GM13977 (cell line): ENCODE results near the gene PLXNB2.

Source experiments
- DNase-seq: peaks from one replicate; pipeline ENCODE4 v3.0.0; 2012; ENCODE audit warnings: low spot score
- in situ Hi-C: fragments of 300-500 bp; cut with MboI; formaldehyde crosslinking; loops from one replicate; pipeline ENCODE4 v1.12.0; 2022; ENCODE audit warnings: low sequenced_read_pairs, low pct_unique_long_range_greater_than_20kb, mixed read lengths, inconsistent platforms; ENCODE audit not compliant: unreplicated experiment
- TF ChIP-seq, protein P1 (sequence below): IDR thresholded peaks from 2 replicates; pipeline ENCODE4 v1.5.1; 2012; ENCODE audit warnings: mild to moderate bottlenecking, control low read depth; ENCODE audit not compliant: insufficient read depth; ENCODE audit errors: extremely low read depth, missing control alignments

The PLXNB2 gene

GRCh38 chr22:50252082-50253045, 55.1 kb downstream of the PLXNB2 start:
- DNase-seq, result peak; percentile 81
- TF ChIP-seq, protein P1, sequence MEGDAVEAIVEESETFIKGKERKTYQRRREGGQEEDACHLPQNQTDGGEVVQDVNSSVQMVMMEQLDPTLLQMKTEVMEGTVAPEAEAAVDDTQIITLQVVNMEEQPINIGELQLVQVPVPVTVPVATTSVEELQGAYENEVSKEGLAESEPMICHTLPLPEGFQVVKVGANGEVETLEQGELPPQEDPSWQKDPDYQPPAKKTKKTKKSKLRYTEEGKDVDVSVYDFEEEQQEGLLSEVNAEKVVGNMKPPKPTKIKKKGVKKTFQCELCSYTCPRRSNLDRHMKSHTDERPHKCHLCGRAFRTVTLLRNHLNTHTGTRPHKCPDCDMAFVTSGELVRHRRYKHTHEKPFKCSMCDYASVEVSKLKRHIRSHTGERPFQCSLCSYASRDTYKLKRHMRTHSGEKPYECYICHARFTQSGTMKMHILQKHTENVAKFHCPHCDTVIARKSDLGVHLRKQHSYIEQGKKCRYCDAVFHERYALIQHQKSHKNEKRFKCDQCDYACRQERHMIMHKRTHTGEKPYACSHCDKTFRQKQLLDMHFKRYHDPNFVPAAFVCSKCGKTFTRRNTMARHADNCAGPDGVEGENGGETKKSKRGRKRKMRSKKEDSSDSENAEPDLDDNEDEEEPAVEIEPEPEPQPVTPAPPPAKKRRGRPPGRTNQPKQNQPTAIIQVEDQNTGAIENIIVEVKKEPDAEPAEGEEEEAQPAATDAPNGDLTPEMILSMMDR, result peak; percentile 90
- in situ Hi-C loops, result loop anchor here (10.0 kb wide), 1 partner anchor 242 kb away; no protein-coding TSS in a partner anchor

DNA sequence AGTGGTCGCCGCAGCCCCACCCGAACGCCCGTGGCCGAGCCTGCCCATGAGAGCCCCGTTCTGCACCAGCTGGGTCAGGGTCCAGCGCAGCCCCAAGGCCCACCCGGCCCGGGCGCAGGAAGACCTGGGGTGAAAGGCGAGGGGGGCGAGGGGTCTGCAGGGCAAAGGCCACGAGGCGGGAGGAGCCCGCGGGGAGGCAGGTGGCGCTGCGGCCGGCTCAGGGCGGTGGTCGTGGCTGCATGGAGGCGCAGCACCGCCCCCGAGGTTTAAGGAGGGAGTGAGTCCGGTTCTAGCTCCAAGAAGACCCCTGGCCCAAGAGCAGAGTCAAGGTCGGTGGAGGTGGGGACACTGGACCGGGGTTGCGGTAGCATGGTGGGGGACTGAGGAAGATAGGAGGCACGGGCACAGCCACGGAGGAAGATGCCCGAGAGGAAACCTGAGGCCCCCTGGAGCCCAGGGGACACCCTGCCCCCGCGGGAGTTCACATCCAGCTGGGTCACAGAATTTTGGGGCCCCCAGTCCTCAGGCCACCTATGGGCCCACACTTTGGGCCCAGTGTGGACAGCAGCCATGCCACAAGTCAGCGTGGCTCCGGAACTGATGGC, 55.9 kb downstream of the PLXNB2 start:
- in situ Hi-C loops, result loop anchor here (10.0 kb wide), 1 partner anchor 243 kb away; no protein-coding TSS in a partner anchor
- DNase-seq, result no peak

DNA sequence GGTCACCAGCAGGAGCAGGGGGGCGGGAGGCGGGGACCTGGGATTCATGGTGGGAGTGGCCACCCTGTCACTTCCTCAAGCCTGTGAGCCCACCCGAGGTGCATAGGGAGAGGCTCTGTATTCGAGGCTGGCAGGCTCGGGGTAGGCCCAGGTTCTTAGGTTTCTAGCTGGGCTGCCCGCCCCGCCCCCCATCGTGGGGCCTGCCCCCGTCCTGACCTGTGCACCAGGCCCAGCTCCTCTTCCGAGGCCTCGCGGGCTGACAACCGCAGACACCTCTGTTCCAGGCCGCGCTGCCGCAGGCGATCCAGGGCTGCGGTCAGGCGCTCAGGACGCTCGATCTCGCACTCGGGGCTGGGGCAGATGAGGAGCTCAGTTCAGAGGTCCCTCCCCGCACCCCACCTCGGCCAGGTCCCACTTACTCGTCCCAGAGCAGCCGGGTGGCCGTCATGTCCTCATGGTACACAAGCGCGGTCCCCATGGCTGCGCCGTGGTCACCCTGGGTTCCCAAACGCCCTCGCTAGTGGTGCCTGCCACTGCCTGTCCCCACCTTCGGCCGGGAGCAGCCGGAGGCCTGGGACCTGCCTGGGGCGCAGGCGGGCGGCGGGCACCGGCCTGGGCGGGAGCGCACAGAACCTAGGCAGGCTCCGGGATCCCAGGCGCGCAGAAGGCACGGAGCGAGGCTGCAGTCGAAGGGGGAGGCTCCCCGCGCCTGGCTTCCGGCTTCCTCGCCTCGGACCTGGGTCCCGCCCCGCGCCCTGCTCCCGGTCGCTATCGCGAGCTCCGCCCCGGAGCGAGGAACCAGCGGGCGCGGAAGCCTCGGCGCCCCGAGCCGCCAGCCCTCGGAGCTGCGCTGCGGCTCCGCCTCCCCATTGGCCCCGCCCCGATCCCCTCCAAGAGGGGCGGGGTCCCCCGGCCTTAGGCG, 56.6 kb downstream of the PLXNB2 start, which contains the start of gene HDAC10:
Gene HDAC10 (minus strand): TSS at position 711 of the 922 bp plus-strand sequence. CDS start 233 bp downstream, at position 478.
- TF ChIP-seq, protein P1, result no peak
- DNase-seq, result peak; percentile 96
- in situ Hi-C loops, result loop anchor here (10.0 kb wide), 1 partner anchor 244 kb away; no protein-coding TSS in a partner anchor

More for the DNA sequence above, 55.9 kb downstream of the PLXNB2 start:
- TF ChIP-seq, protein P1, result no peak

DNA sequence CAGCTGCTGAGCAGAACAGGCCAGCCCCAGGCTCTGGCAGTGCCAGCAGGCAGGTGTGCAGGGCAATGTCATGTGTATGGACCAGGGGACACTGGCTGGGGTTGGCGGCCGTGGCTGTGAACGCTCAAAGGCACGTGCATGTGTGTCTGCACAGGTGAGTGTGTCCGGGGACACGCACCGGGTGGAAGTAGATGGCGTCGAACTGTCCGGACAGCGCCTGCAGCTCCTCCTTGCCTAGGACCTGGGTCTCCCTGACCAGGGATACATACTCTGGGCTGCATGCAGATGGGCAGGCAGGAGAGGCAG, 57.2 kb downstream of the PLXNB2 start:
- in situ Hi-C loops, result loop anchor here (10.0 kb wide), 1 partner anchor 245 kb away; no protein-coding TSS in a partner anchor
- no peak for DNase-seq
- TF ChIP-seq, protein P1, result no peak

DNA sequence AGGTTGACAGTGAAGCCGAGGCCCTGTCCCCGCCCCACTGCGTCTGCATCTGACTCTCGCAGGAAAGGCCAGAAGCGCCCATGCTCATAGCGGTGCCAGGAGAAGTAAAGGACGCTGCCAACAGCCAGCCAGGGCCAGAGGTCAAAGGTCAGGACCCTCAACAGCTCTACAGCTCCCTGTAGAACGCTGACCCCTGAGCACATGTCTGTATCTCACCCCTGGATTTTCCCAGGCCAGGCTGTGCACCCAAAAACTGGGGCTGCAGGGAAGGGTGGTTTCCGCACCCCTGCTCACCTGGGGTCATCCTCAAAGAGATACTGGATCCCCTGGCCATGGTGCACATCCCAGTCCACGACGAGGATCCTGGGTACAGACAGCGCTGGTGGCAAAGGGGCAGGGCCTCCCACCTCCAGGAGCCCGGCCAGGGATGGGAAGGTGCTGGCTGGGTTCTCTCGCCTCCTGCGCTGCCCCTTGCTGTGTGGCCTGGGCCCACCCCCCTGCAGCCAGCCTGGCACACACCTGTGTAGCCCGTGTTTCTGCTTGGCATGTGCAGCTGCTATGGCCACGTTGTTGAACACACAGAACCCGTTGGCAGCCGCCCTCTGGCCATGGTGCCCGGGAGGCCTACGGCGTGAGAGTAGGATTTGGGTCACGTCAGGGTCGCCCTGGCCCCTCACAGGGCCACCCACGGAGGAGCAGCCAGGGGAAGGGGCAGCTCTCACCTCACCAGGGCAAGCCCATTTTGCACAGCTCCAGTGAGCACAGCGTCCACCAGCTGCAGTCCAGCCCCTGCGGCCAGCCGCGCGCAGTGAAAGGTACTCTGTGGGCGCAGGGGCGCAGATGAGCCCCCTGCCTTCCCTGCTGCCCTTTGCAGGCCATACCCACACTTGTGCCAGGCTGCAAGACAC, 57.9 kb downstream of the PLXNB2 start:
- DNase-seq, result no peak
- in situ Hi-C loops, result loop anchor here (10.0 kb wide), 1 partner anchor 245 kb away; no protein-coding TSS in a partner anchor
- TF ChIP-seq, protein P1, result no peak
